OCI-LY3 (cell line): ENCODE results near the gene CDC5L.
A peak's percentile ranks its signal among the peaks of the same experiment; 100 is the strongest.

Experiments used
- H2AFZ ChIP-seq: fragments of 200-600, 300-600 bp; shearing (Covaris generic); 2 replicates; pipeline ENCODE4 v1.6.0; 2014; ENCODE audit warnings: antibody characterized with exemption, low read depth, low read length
- H3K27ac ChIP-seq: fragments of 200-600, 300-600 bp; sonication (generic); 2 replicates; pipeline ENCODE4 v1.5.1; 2014; ENCODE audit warnings: mild to moderate bottlenecking, low read length, moderate library complexity, mixed read lengths
- H3K27me3 ChIP-seq: fragments of 200-600, 300-600 bp; sonication (generic); 2 replicates; pipeline ENCODE4 v1.6.1; 2014; ENCODE audit warnings: low read depth, low read length, mixed read lengths
- H3K36me3 ChIP-seq: fragments of 200-600, 300-600 bp; sonication (generic); replicated peaks from 2 replicates; pipeline ENCODE3; 2014; ENCODE audit warnings: low read depth, low read length, mixed read lengths
- H3K4me1 ChIP-seq: fragments of 300-600, 200-600 bp; sonication (generic); 2 replicates; pipeline ENCODE4 v1.6.1; 2014; ENCODE audit warnings: low read length, mixed read lengths
- H3K4me2 ChIP-seq: fragments of 200-600, 300-600 bp; sonication (generic); 2 replicates; pipeline ENCODE4 v1.6.1; 2014; ENCODE audit warnings: low read length, mixed read lengths
- H3K4me3 ChIP-seq: fragments of 300-600, 200-600 bp; sonication (generic); 2 replicates; pipeline ENCODE4 v1.5.1; 2014; ENCODE audit warnings: antibody characterized with exemption, mild to moderate bottlenecking, low read length, moderate library complexity
- H3K79me2 ChIP-seq: fragments of 300-600, 200-600 bp; shearing (Covaris generic); 2 replicates; pipeline ENCODE4 v1.6.1; 2014; ENCODE audit warnings: mild to moderate bottlenecking, low read length, mixed read lengths
- H3K9ac ChIP-seq: fragments of 300-600, 200-600 bp; shearing (Covaris generic); 2 replicates; pipeline ENCODE4 v1.6.0; 2014; ENCODE audit warnings: mild to moderate bottlenecking, low read length, moderate library complexity
- H3K9me3 ChIP-seq: fragments of 200-600, 300-600 bp; shearing (Covaris generic); 2 replicates; pipeline ENCODE4 v1.6.1; 2014; ENCODE audit warnings: low read length, mixed read lengths; ENCODE audit not compliant: insufficient read depth
- H4K20me1 ChIP-seq: fragments of 200-600, 300-600 bp; sonication (generic); 2 replicates; pipeline ENCODE4 v1.6.1; 2016; ENCODE audit warnings: low read length, mixed read lengths; ENCODE audit not compliant: insufficient read depth
- EZH2phosphoT487 ChIP-seq: fragments of 200-600 bp; shearing (Covaris generic); IDR thresholded peaks from 2 replicates; pipeline ENCODE4 v1.6.1; 2018; ENCODE audit warnings: antibody characterized with exemption, mixed run types, low read depth
- TF ChIP-seq, protein P1 (sequence below): fragments of 200-600, 300-600 bp; sonication (generic); IDR thresholded peaks from 2 replicates; pipeline ENCODE4 v1.5.1; 2014; ENCODE audit warnings: antibody characterized with exemption, low read length, low read depth

CDC5L gene

DNA sequence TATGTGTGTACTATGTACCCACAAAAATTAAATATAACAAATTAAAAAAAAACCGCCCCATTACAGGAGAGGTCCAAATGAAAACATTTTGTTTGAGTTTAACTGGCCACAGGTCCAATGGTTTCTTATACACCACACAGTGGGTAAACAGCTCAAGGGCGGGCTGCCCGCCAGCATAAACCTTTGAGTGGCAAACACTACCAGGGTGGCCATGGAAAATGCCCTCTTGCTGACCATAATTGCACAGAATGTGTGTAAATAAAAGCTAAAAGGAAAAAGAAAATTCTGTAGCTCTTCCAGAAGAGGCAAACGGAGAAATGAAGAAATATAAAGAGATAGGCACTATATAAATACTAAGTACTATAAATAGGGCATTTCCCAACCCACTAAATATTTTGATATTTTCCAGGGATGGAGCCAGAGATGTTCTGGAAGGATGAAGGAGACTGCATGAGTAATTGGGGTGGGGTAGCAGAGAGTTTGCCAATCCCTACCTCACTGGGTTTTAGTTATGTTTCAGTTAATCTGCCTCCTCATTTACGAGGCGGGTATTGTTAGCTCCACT is 1.1 kb upstream of the CDC5L start:
- peaks cover 21% of the 10 kb centered on the region for H3K4me1 ChIP-seq
- peak overlapping the region; percentile 79 for H3K4me3 ChIP-seq
- H3K36me3 ChIP-seq, result peaks cover 9% of the 10 kb centered on the region
- H3K27me3 ChIP-seq, result no peaks in the 10 kb centered on the region
- H2AFZ ChIP-seq, result peak overlapping the region; percentile 93; the same call in 1 of the 2 replicates
- H3K79me2 ChIP-seq, result peaks cover 36% of the 10 kb centered on the region
- H3K9ac ChIP-seq, result peak overlapping the region; percentile 89
- H3K27ac ChIP-seq, result no peak overlapping the region
- TF ChIP-seq, protein P1, sequence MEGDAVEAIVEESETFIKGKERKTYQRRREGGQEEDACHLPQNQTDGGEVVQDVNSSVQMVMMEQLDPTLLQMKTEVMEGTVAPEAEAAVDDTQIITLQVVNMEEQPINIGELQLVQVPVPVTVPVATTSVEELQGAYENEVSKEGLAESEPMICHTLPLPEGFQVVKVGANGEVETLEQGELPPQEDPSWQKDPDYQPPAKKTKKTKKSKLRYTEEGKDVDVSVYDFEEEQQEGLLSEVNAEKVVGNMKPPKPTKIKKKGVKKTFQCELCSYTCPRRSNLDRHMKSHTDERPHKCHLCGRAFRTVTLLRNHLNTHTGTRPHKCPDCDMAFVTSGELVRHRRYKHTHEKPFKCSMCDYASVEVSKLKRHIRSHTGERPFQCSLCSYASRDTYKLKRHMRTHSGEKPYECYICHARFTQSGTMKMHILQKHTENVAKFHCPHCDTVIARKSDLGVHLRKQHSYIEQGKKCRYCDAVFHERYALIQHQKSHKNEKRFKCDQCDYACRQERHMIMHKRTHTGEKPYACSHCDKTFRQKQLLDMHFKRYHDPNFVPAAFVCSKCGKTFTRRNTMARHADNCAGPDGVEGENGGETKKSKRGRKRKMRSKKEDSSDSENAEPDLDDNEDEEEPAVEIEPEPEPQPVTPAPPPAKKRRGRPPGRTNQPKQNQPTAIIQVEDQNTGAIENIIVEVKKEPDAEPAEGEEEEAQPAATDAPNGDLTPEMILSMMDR, result no peak
- no peak for TF ChIP-seq EZH2phosphoT487
- peak overlapping the region; percentile 87 for H3K4me2 ChIP-seq
- H3K9me3 ChIP-seq, result no peaks in the 10 kb centered on the region
- peaks cover 24% of the 10 kb centered on the region for H4K20me1 ChIP-seq

DNA sequence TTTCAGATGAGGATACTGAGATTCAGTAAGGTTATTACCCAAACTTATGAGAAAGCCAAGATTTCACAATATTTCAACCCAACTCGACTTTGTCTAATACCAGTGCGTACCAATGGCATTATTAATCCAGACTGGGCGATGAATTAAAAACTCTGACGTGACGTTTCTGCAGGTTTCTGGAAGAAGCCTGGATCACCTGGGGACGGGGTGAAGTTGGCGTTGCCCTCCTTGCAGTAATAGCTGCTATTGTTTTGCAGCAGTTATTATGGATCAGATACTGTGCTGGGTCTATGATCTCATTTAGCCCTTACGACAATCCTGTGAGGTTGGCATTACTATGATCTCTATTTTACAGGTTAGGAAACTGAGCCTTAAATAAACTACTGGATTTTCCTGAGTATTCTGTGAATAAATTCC is 569 bp upstream of the CDC5L start:
- Histone ChIP-seq H3K4me1 (peaks cover 21% of the 10 kb centered on the region), H3K4me2 (peak overlapping the region; percentile 87), H3K9ac (peak overlapping the region; percentile 89), H3K36me3 (peaks cover 10% of the 10 kb centered on the region), H3K9me3 (no peaks in the 10 kb centered on the region), H3K79me2 (peaks cover 41% of the 10 kb centered on the region), H3K27me3 (no peaks in the 10 kb centered on the region), H3K27ac (peak overlapping the region; percentile 85), H3K4me3 (peak overlapping the region; percentile 79), H4K20me1 (peaks cover 24% of the 10 kb centered on the region), H2AFZ (peak overlapping the region; percentile 93)
- TF ChIP-seq EZH2phosphoT487, result no peak
- TF ChIP-seq, protein P1, result no peak

DNA sequence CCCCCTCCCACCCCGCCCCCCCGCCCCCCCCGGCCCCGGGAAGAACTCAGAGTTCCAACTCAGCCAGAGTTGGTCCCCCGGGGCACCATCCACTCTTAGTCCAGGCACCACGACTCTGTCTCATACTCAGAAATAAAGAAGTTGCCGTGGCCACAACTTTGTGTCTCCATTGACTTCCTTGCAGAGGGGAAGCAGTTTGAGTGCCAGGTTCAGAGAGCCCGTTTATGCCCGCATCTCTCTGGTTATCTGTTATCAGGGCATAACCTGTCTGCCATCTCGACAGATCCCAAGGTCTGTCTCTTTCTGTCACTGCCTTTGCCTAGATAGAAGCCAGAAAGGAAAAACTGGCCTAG is 605 bp downstream of the CDC5L start:
- Histone ChIP-seq H2AFZ (no peak overlapping the region), H3K9ac (peak overlapping the region; percentile 89), H3K27ac (no peak overlapping the region)

DNA sequence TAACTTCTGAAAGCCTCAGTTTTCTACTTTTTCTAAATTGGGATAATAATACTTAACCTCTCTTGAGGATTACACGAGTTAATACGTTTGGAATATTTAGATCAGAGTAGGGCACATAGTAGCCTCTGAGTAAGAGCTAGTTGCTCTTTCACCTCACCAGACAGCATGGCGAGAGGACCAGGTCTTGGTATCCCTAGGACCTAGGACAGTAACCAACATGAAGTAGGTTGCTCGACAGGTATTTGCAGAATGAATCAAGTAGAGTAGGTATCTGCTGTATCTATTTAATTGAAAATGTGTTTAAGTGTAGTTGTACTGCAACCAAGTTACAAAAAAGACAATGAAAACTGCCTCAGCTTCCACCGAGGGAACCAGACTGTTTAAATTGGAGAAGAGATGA is 1.4 kb downstream of the CDC5L start:
- H3K27me3 ChIP-seq, result no peaks in the 10 kb centered on the region
- peak overlapping the region; percentile 89; the same call in 1 of the 2 replicates for H3K9ac ChIP-seq
- peak overlapping the region; percentile 79 for H3K4me3 ChIP-seq

More for the DNA sequence above, 605 bp downstream of the CDC5L start:
- peaks cover 24% of the 10 kb centered on the region for H4K20me1 ChIP-seq
- H3K27me3 ChIP-seq, result no peaks in the 10 kb centered on the region
- H3K4me2 ChIP-seq, result peak overlapping the region; percentile 87
- H3K4me3 ChIP-seq, result peak overlapping the region; percentile 79
- TF ChIP-seq, protein P1, result no peak
- no peak for TF ChIP-seq EZH2phosphoT487
- H3K36me3 ChIP-seq, result peaks cover 19% of the 10 kb centered on the region
- H3K9me3 ChIP-seq, result no peaks in the 10 kb centered on the region
- peaks cover 42% of the 10 kb centered on the region for H3K79me2 ChIP-seq
- peaks cover 21% of the 10 kb centered on the region for H3K4me1 ChIP-seq

More for the DNA sequence above, 1.4 kb downstream of the CDC5L start:
- no peak overlapping the region for H2AFZ ChIP-seq
- peaks cover 27% of the 10 kb centered on the region for H3K36me3 ChIP-seq
- H3K9me3 ChIP-seq, result no peaks in the 10 kb centered on the region
- H4K20me1 ChIP-seq, result peaks cover 24% of the 10 kb centered on the region
- no peak for TF ChIP-seq EZH2phosphoT487
- TF ChIP-seq, protein P1, result no peak
- H3K4me1 ChIP-seq, result peaks cover 21% of the 10 kb centered on the region
- peak overlapping the region; percentile 87 for H3K4me2 ChIP-seq
- no peak overlapping the region for H3K27ac ChIP-seq
- peaks cover 42% of the 10 kb centered on the region for H3K79me2 ChIP-seq
